ENCODE data around the gene CKB.

The CKB gene

DNA sequence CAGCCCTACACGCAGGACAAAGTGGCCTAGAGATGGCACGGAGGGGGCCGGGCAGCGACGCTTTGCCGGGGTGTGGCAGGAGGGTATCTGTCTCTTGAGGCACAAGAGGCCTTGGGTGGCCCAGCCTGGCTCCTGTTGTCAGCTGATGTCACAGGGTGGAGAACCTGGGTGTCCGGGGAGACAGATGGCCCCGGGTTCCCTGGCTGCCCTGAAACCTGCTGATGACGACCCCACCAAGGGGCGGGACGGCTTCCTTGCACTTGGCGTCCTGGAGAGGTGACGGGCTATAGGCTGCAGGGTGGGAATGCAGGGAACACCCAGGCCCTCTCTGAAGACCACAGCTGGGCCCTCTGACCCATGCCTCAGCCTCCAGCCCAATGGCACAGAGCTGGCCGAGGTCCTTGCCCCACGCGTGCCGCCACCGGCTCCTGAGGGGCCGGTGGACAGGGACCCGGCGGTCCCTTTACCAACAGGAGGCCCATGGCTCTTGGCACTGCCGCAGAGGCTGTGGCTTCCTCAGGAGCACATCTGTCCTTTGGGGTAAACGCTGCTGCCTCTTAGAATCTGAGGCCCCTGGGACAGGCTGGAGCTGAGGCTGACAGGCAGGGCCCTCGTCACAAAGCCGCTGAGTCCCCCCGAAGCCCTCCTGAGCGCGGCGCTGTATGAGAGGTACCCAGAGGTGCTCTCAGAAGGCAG, 22.7 kb upstream of the CKB start:
- peaks cover 6% of the 10 kb centered on the region for H3K27me3 Mint-ChIP-seq
- H3K9me3 Mint-ChIP-seq, result no peaks in the 10 kb centered on the region
- DNase-seq (ENCODE audit: low spot score in 2 of 2) (no peak), ATAC-seq (ENCODE audit: low read depth) (no peak)
- H3K36me3 Mint-ChIP-seq, result no peaks in the 10 kb centered on the region
- no peak overlapping the region for H3K27ac Mint-ChIP-seq
- peaks cover 5% of the 10 kb centered on the region for H3K4me1 Mint-ChIP-seq
- H3K4me3 Mint-ChIP-seq, result no peak overlapping the region

- ATAC-seq (ENCODE audit: low read depth) (no peak), DNase-seq (ENCODE audit: low spot score in 2 of 2) (no peak)
- H3K4me3 Mint-ChIP-seq, result no peak overlapping the region
- peaks cover 5% of the 10 kb centered on the region for H3K4me1 Mint-ChIP-seq
- peaks cover 6% of the 10 kb centered on the region for H3K27me3 Mint-ChIP-seq
- no peaks in the 10 kb centered on the region for H3K36me3 Mint-ChIP-seq
- H3K27ac Mint-ChIP-seq, result no peak overlapping the region
- H3K9me3 Mint-ChIP-seq, result no peaks in the 10 kb centered on the region
These were observed 22.0 kb upstream of the CKB start for GRCh38 chr14:103544388-103545218.

GRCh38 chr14:103543721-103544387, 21.2 kb upstream of the CKB start:
- Mint-ChIP-seq H3K4me3 (no peak overlapping the region), H3K9me3 (no peaks in the 10 kb centered on the region), H3K27me3 (peaks cover 8% of the 10 kb centered on the region), H3K36me3 (no peaks in the 10 kb centered on the region), H3K4me1 (peaks cover 7% of the 10 kb centered on the region), H3K27ac (no peak overlapping the region)
- ATAC-seq (ENCODE audit: low read depth) (no peak), DNase-seq (ENCODE audit: low spot score in 2 of 2) (no peak)

DNA sequence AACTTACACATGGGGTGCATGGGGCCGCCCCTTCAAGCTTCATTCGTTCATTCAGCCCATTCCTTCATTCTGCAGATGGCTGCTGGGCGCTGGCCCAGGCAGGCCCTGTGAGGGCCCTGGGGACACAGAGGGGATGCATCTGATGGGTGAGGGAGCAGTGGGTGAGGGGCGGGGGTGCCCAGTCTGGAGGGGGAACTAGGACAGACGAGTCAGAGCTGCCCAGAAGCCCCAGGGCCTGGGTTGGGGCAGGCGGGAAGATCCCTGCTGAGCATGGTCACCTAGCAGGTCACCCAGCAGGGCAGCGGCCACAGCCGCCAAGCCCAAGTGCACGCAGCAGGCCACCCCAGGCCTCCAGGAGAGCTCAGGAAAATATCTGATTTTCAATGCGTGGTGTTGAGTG, 20.5 kb upstream of the CKB start:
- DNase-seq (ENCODE audit: low spot score in 2 of 2), result no peak
- H3K27ac Mint-ChIP-seq, result no peak overlapping the region
- no peaks in the 10 kb centered on the region for H3K9me3 Mint-ChIP-seq
- H3K4me1 Mint-ChIP-seq, result peaks cover 7% of the 10 kb centered on the region
- no peak overlapping the region for H3K4me3 Mint-ChIP-seq
- no peak for ATAC-seq (ENCODE audit: low read depth)
- H3K27me3 Mint-ChIP-seq, result peaks cover 8% of the 10 kb centered on the region
- no peaks in the 10 kb centered on the region for H3K36me3 Mint-ChIP-seq

- Mint-ChIP-seq H3K27ac (no peak overlapping the region), H3K27me3 (peaks cover 8% of the 10 kb centered on the region), H3K4me3 (no peak overlapping the region), H3K4me1 (peaks cover 7% of the 10 kb centered on the region), H3K36me3 (no peaks in the 10 kb centered on the region), H3K9me3 (no peaks in the 10 kb centered on the region)
- DNase-seq (ENCODE audit: low spot score in 2 of 2) (no peak), ATAC-seq (ENCODE audit: low read depth) (no peak)
These were observed 20.0 kb upstream of the CKB start for GRCh38 chr14:103542605-103543088.

GRCh38 chr14:103541709-103542604, 19.3 kb upstream of the CKB start:
- Mint-ChIP-seq H3K36me3 (no peaks in the 10 kb centered on the region), H3K9me3 (no peaks in the 10 kb centered on the region), H3K4me3 (no peak overlapping the region), H3K27ac (no peak overlapping the region), H3K4me1 (peaks cover 7% of the 10 kb centered on the region), H3K27me3 (peaks cover 8% of the 10 kb centered on the region)
- ATAC-seq (ENCODE audit: low read depth) (no peak), DNase-seq (ENCODE audit: low spot score in 2 of 2) (no peak)

- Mint-ChIP-seq H3K4me3 (no peak overlapping the region), H3K27me3 (peaks cover 8% of the 10 kb centered on the region), H3K27ac (no peak overlapping the region), H3K4me1 (peaks cover 3% of the 10 kb centered on the region), H3K36me3 (no peaks in the 10 kb centered on the region), H3K9me3 (no peaks in the 10 kb centered on the region)
- no peak for DNase-seq (ENCODE audit: low spot score in 2 of 2)
- ATAC-seq (ENCODE audit: low read depth), result peak; percentile 41
These were observed 18.4 kb upstream of the CKB start for GRCh38 chr14:103540821-103541708.

GRCh38 chr14:103539056-103539825, 16.6 kb upstream of the CKB start:
- Mint-ChIP-seq H3K4me1 (peaks cover 2% of the 10 kb centered on the region), H3K36me3 (no peaks in the 10 kb centered on the region), H3K4me3 (no peak overlapping the region), H3K9me3 (no peaks in the 10 kb centered on the region), H3K27ac (no peak overlapping the region), H3K27me3 (peaks cover 6% of the 10 kb centered on the region)
- ATAC-seq (ENCODE audit: low read depth) (peak; percentile 57), DNase-seq (ENCODE audit: low spot score in 2 of 2) (no peak)

DNA sequence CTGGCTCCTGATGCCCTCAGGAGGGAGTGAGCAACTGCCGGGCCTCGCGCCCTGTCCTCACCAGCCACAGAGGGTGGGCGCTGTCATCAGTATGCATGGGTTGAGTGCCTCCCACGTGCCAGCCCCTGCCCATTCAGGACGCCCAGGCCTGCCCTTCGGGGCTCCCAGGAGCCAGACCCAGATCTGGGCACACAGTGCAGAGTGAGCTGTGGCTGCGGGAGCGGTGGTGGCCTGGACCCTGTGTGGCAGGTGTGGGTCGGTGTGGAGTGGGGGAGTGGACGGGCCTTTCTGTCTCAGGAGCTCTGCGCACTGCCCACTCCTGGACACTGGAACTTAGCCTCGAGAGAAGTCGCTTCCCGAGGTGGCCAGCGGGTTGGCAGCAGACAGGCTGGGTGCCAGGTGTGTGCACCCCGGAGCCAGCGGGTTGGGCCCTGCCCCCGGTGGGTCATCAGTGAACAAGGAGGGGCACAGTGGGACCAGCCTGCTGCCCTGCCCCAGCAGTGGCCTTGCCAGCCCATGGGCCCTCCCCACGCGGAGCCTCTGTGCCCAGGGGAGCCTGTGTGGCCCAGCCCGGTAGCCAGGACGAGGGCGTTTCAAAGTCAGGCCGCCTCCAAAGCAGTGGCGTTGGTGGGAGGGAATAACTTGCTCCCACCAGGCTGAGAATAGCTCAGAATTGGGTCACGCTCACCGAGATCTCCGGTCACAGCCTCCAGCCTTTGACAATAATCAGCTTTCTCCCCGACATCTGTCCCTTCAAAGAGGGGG, 15.8 kb upstream of the CKB start:
- ATAC-seq (ENCODE audit: low read depth) (no peak), DNase-seq (ENCODE audit: low spot score in 2 of 2) (no peak)
- Mint-ChIP-seq H3K4me1 (peaks cover 2% of the 10 kb centered on the region), H3K9me3 (no peaks in the 10 kb centered on the region), H3K27me3 (peaks cover 6% of the 10 kb centered on the region), H3K27ac (no peak overlapping the region), H3K4me3 (no peak overlapping the region), H3K36me3 (no peaks in the 10 kb centered on the region)

DNA sequence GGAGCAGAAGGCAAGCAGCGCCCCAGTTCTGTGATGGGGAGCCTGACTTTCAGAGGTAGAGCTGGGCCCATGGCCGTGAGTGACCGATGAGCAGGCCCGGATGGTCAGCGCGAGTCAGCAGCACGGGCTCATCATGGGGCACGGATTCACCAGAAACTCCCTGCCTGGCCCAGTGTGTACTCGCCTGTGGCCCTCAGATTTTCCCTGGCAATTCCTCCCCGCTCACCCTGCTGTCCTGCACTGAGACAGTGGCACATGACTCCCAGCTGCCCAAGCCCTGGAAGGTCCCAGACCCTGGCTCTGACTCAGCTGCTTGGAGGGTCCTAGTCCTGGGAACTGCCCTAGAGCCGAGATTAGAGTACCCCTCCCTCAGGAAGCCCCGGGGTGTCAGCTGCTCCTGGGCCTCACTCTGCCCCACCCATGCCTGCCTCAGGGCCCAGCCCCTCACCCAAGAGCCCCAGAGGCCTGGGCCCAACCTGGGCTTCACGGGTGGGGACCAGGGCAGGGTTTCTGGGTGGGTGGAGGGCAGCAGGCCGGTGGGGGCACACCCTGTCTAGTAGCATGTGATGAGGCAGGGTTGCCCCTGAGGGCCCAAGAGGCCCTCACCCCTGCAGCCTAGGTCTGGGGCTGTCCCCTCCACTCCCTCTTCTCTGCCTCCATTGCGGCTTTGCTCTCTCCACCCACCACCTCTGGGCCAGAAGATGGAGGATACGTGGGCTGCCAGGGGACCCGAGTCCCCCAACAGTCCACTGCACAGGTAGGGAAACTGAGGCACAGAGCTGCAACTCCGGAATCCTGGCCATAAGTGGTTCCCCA, 14.8 kb upstream of the CKB start:
- no peak overlapping the region for H3K4me3 Mint-ChIP-seq
- no peaks in the 10 kb centered on the region for H3K9me3 Mint-ChIP-seq
- no peak for DNase-seq (ENCODE audit: low spot score in 2 of 2)
- H3K27me3 Mint-ChIP-seq, result peaks cover 6% of the 10 kb centered on the region
- peaks cover 2% of the 10 kb centered on the region for H3K4me1 Mint-ChIP-seq
- H3K27ac Mint-ChIP-seq, result no peak overlapping the region
- no peak for ATAC-seq (ENCODE audit: low read depth)
- H3K36me3 Mint-ChIP-seq, result no peaks in the 10 kb centered on the region

- peaks cover 2% of the 10 kb centered on the region for H3K4me1 Mint-ChIP-seq
- no peak overlapping the region for H3K4me3 Mint-ChIP-seq
- H3K27ac Mint-ChIP-seq, result no peak overlapping the region
- DNase-seq (ENCODE audit: low spot score in 2 of 2), result no peak
- no peaks in the 10 kb centered on the region for H3K9me3 Mint-ChIP-seq
- ATAC-seq (ENCODE audit: low read depth), result no peak
- peaks cover 2% of the 10 kb centered on the region for H3K36me3 Mint-ChIP-seq
- H3K27me3 Mint-ChIP-seq, result peaks cover 3% of the 10 kb centered on the region
These were observed 14.1 kb upstream of the CKB start for GRCh38 chr14:103536693-103537092.
